A673 (cell line): ENCODE results near the gene IYD.

ENCODE experiments used
- EZH2 ChIP-seq: fragments of 200-600 bp; sonication (generic); IDR thresholded peaks from 2 replicates; pipeline ENCODE4 v1.6.1; 2017; ENCODE audit warnings: borderline replicate concordance, low read depth, mild to moderate bottlenecking, mixed read lengths, antibody characterized with exemption, low read length; ENCODE audit not compliant: poor library complexity, severe bottlenecking
- TF ChIP-seq, protein P1 (sequence below): fragments of 300-800, 200-600 bp; sonication (generic); conservative IDR thresholded peaks from 2 replicates; pipeline ENCODE4 v1.5.1; 2017; ENCODE audit warnings: low read depth, mild to moderate bottlenecking, antibody characterized with exemption, low read length, moderate library complexity, mixed read lengths

DNA sequence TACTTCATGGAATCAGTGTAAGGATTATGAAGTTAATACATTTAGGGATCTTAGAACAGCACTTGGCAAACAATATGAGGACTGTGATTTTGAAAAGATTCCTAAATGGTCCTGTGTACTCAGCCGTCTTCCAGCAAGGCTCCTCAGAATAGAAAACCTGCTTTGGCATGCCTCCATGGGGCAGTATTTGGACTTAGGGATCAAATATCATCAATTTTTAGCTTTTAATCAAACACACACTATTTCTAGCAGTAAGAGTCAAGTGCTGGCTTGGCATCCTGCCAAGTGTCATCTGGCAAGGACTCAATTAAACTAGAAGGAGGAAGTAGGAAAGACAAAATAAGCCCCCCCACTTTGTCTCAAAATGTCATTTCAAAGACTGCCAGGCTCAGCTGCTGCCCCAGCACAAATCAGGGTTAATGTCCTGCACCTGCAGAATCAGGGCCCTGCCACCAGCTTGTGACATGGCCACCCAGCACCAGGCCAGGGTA is 40.8 kb downstream of the IYD start:
- TF ChIP-seq, protein P1, sequence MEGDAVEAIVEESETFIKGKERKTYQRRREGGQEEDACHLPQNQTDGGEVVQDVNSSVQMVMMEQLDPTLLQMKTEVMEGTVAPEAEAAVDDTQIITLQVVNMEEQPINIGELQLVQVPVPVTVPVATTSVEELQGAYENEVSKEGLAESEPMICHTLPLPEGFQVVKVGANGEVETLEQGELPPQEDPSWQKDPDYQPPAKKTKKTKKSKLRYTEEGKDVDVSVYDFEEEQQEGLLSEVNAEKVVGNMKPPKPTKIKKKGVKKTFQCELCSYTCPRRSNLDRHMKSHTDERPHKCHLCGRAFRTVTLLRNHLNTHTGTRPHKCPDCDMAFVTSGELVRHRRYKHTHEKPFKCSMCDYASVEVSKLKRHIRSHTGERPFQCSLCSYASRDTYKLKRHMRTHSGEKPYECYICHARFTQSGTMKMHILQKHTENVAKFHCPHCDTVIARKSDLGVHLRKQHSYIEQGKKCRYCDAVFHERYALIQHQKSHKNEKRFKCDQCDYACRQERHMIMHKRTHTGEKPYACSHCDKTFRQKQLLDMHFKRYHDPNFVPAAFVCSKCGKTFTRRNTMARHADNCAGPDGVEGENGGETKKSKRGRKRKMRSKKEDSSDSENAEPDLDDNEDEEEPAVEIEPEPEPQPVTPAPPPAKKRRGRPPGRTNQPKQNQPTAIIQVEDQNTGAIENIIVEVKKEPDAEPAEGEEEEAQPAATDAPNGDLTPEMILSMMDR, result no peak
- TF ChIP-seq EZH2, result no peak
